Gastroesophageal sphincter (tissue), 3 donors: Measurements from ENCODE around the gene SLX9.

Source experiments
- EP300 ChIP-seq: sonication (generic); formaldehyde crosslinking; IDR thresholded peaks from one replicate; pipeline ENCODE4 v1.6.1; 2017; ENCODE audit warnings: antibody characterized with exemption, mild to moderate bottlenecking
- POLR2AphosphoS5 ChIP-seq: sonication (generic); formaldehyde crosslinking; IDR thresholded peaks from one replicate; pipeline ENCODE4 v1.6.1; 2017; ENCODE audit warnings: antibody characterized with exemption
- TF ChIP-seq, protein P1 (sequence below), 4 experiments: fragments of 200-600 bp in 2 of 4; fragments of 450-650 bp in 2 of 4; sonication (generic) in 1 of 4; IDR thresholded peaks; one replicate each; pipeline ENCODE4 v1.5.1; 2017 to 2019; ENCODE audit warnings: antibody characterized with exemption in 4 of 4, mild to moderate bottlenecking in 2 of 4, moderate library complexity in 2 of 4

DNA sequence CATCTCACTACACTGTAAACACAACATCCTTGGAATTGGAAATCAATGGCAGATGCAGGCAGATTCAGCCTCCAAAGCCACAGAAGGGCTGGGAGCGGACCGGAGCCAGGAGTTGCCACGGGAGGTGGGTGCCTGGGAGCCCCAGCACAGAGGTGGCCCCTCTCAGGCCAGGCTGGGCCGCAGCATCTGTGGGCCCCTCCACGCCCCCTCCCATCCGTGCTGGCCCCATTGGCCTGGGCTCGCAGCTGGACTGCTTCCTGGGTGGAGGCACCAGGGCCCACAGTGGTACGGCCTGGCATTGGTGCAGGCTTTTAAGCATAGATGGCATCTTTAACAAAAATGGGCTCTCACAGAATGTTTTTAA lies 64.2 kb downstream of the SLX9 start:
- TF ChIP-seq, protein P1, sequence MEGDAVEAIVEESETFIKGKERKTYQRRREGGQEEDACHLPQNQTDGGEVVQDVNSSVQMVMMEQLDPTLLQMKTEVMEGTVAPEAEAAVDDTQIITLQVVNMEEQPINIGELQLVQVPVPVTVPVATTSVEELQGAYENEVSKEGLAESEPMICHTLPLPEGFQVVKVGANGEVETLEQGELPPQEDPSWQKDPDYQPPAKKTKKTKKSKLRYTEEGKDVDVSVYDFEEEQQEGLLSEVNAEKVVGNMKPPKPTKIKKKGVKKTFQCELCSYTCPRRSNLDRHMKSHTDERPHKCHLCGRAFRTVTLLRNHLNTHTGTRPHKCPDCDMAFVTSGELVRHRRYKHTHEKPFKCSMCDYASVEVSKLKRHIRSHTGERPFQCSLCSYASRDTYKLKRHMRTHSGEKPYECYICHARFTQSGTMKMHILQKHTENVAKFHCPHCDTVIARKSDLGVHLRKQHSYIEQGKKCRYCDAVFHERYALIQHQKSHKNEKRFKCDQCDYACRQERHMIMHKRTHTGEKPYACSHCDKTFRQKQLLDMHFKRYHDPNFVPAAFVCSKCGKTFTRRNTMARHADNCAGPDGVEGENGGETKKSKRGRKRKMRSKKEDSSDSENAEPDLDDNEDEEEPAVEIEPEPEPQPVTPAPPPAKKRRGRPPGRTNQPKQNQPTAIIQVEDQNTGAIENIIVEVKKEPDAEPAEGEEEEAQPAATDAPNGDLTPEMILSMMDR (IDR thresholded peaks at IDR 0.05) = no peak
- no peak for TF ChIP-seq POLR2AphosphoS5
- no peak for TF ChIP-seq EP300
